HG03039 (cell line): Measurements from ENCODE around the gene DGKB.

ENCODE experiments used
- ATAC-seq: cut with Tn5 transposase; IDR thresholded peaks from one replicate; pipeline ENCODE4 v1.9.1; 2021; ENCODE audit warnings: mild to moderate bottlenecking, moderate library complexity; ENCODE audit not compliant: unreplicated experiment

Gene DGKB

GRCh38 chr7:14177876-14178275 lies 724.7 kb downstream of the DGKB start:
- no peak for ATAC-seq

- ATAC-seq = no peak
Observed at GRCh38 chr7:14170872-14171271, 731.7 kb downstream of the DGKB start.

- no peak for ATAC-seq
Observed at GRCh38 chr7:14158111-14158510, 744.4 kb downstream of the DGKB start.

- ATAC-seq = no peak
Observed at GRCh38 chr7:14156436-14156835, 746.1 kb downstream of the DGKB start.

GRCh38 chr7:14148974-14149373 lies 753.6 kb downstream of the DGKB start:
- ATAC-seq = no peak

- ATAC-seq = no peak
Observed at GRCh38 chr7:14147532-14147931, 755.0 kb downstream of the DGKB start.

GRCh38 chr7:14144538-14144937 lies 758.0 kb downstream of the DGKB start:
- ATAC-seq = no peak

GRCh38 chr7:14144109-14144508 lies 758.4 kb downstream of the DGKB start:
- no peak for ATAC-seq

GRCh38 chr7:14137676-14138075 lies 764.9 kb downstream of the DGKB start:
- no peak for ATAC-seq

GRCh38 chr7:14133752-14134151 lies 768.8 kb downstream of the DGKB start:
- no peak for ATAC-seq

GRCh38 chr7:14125998-14126397 lies 776.6 kb downstream of the DGKB start:
- ATAC-seq = no peak

GRCh38 chr7:14124716-14125115 lies 777.8 kb downstream of the DGKB start:
- no peak for ATAC-seq

- ATAC-seq = no peak
Observed at GRCh38 chr7:14123923-14124322, 778.6 kb downstream of the DGKB start.

- ATAC-seq = no peak
Observed at GRCh38 chr7:14115701-14116100, 786.9 kb downstream of the DGKB start.

- no peak for ATAC-seq
Observed at GRCh38 chr7:14104861-14105260, 797.7 kb downstream of the DGKB start.

- no peak for ATAC-seq
Observed at GRCh38 chr7:14096159-14096558, 806.4 kb downstream of the DGKB start.

GRCh38 chr7:14095233-14095950 lies 807.2 kb downstream of the DGKB start:
- ATAC-seq = no peak
